Type B pancreatic cell (in vitro differentiated cells): ENCODE data around the gene CEACAM3. TPM values are rescaled to one million over a fixed set of nuclear protein-coding genes. Genes with fewer than 3 reads are reported as not detected.
A peak's percentile ranks its signal among the peaks of the same experiment; 100 is the strongest.

Source experiments
- DNase-seq: peaks from one replicate; pipeline ENCODE4 v3.0.0; 2021; ENCODE audit warnings: mixed read lengths; ENCODE audit not compliant: unreplicated experiment; ENCODE audit errors: extremely low spot score
- H3K27ac Mint-ChIP-seq: 2 replicates; pipeline ENCODE4 v1.8.0; 2021; ENCODE audit warnings: mild to moderate bottlenecking, mixed read lengths
- H3K27me3 Mint-ChIP-seq: 2 replicates; pipeline ENCODE4 v1.8.0; 2021; ENCODE audit warnings: mixed read lengths
- H3K36me3 Mint-ChIP-seq: 2 replicates; pipeline ENCODE4 v1.8.0; 2021; ENCODE audit warnings: mixed read lengths
- H3K4me1 Mint-ChIP-seq: one replicate; pipeline ENCODE4 v1.8.0; 2021; ENCODE audit warnings: mixed read lengths; ENCODE audit not compliant: unreplicated experiment
- H3K4me3 Mint-ChIP-seq: 2 replicates; pipeline ENCODE4 v1.8.0; 2021; ENCODE audit warnings: mild to moderate bottlenecking, mixed read lengths
- H3K9me3 Mint-ChIP-seq: 2 replicates; pipeline ENCODE4 v1.8.0; 2021; ENCODE audit warnings: mixed read lengths
- total RNA-seq: library from RNA; stranded (reverse); gene quantifications from 2 replicates; pipeline ENCODE4 v1.2.1, GENCODE V29; 2021; ENCODE audit warnings: low replicate concordance
- TF ChIP-seq, protein P1 (sequence below): fragments of 200-600 bp; sonication (generic); conservative IDR thresholded peaks from 2 replicates; pipeline ENCODE4 v1.5.0; 2021; ENCODE audit warnings: antibody characterized with exemption, mild to moderate bottlenecking

Gene CEACAM3
- total RNA-seq, 1 donor from 2014 or later = not detected

DNA sequence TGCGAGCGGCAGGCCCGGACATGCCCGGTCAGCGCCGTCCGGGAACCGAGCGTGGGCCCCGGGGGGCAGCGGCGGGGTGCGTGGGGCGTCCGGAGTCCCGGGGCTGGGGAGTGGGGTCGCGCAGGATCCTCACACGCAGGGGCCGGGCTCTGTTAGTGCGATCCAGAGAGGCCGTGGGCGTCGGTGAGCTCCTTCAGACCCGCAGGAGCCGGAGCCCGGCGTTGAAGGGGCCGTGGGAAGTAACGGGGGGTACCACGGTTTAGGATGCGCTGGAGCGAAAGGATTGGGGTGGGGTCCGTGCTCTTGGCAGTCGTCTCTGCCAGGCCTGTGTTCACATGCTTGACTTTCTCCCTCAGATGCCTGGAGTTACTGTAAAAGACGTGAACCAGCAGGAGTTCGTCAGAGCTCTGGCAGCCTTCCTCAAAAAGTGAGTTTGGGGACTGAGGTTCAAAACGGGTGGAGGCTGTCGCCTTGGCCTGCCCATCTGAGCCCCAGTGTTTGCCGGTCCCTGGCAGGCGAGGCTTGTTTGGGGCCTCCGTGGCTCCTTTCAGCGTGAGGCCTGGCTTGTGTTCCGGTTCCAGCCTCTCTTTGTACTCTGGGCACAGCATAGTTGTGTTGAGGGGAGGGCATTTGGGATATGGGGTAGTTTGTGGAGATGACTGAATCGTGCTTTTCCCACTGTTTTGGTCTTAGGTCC, 64.2 kb downstream of the CEACAM3 start:
- Mint-ChIP-seq H3K4me3 (peak overlapping the region; percentile 95), H3K36me3 (peaks cover 36% of the 10 kb centered on the region), H3K4me1 (peaks cover 24% of the 10 kb centered on the region), H3K9me3 (no peaks in the 10 kb centered on the region), H3K27me3 (peaks cover 13% of the 10 kb centered on the region), H3K27ac (peak overlapping the region; percentile 91)
- TF ChIP-seq, protein P1, sequence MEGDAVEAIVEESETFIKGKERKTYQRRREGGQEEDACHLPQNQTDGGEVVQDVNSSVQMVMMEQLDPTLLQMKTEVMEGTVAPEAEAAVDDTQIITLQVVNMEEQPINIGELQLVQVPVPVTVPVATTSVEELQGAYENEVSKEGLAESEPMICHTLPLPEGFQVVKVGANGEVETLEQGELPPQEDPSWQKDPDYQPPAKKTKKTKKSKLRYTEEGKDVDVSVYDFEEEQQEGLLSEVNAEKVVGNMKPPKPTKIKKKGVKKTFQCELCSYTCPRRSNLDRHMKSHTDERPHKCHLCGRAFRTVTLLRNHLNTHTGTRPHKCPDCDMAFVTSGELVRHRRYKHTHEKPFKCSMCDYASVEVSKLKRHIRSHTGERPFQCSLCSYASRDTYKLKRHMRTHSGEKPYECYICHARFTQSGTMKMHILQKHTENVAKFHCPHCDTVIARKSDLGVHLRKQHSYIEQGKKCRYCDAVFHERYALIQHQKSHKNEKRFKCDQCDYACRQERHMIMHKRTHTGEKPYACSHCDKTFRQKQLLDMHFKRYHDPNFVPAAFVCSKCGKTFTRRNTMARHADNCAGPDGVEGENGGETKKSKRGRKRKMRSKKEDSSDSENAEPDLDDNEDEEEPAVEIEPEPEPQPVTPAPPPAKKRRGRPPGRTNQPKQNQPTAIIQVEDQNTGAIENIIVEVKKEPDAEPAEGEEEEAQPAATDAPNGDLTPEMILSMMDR = no peak
- no peak for DNase-seq

Other genes with a start within 250 kb of the CEACAM3 start
- not detected in 2 replicates for gene CEACAM21, start 220.4 kb upstream of the CEACAM3 start, total RNA-seq
- gene CEACAM4, start 169.5 kb upstream of the CEACAM3 start, total RNA-seq = not detected in 2 replicates
- 4.4 and 8.0 TPM in 2 replicates for gene CEACAM7, start 108.3 kb upstream of the CEACAM3 start, total RNA-seq
- gene CEACAM5, start 88.0 kb upstream of the CEACAM3 start, total RNA-seq = 13.5 and 13.9 TPM in 2 replicates
- gene CEACAM6, start 41.1 kb upstream of the CEACAM3 start, total RNA-seq = 29.8 and 76.1 TPM in 2 replicates
- not detected in 2 replicates for gene LYPD4, start 48.1 kb downstream of the CEACAM3 start, total RNA-seq
- not detected in 2 replicates for gene DMRTC2, start 48.5 kb downstream of the CEACAM3 start, total RNA-seq
- 3,159 and 4,081 TPM in 2 replicates for gene RPS19, start 63.7 kb downstream of the CEACAM3 start, total RNA-seq
- gene CD79A, start 80.7 kb downstream of the CEACAM3 start, total RNA-seq = 0.48 and 0.52 TPM in 2 replicates
- gene ARHGEF1, start 86.6 kb downstream of the CEACAM3 start, total RNA-seq = 51.7 and 58.9 TPM in 2 replicates
- 0.17 and 0.24 TPM in 2 replicates for gene ERFL, start 131.9 kb downstream of the CEACAM3 start, total RNA-seq
- gene RABAC1, start 162.7 kb downstream of the CEACAM3 start, total RNA-seq = 124 and 140 TPM in 2 replicates
- 5.6 TPM in 1 of 2 replicates, not detected in the other for gene ATP1A3, start 197.6 kb downstream of the CEACAM3 start, total RNA-seq